Kidney epithelial cell (primary cell): ENCODE measurements around the gene MAP1B. TPM values are rescaled to one million over a fixed set of nuclear protein-coding genes. Genes with fewer than 3 reads are reported as not detected.

Experiments
- DNase-seq: peaks from one replicate; pipeline ENCODE4 v3.0.0-alpha.2; 2010; ENCODE audit warnings: low read depth
- H3K27me3 ChIP-seq: 2 replicates; pipeline ENCODE4 v1.6.0; 2011; ENCODE audit warnings: low read length; ENCODE audit not compliant: control insufficient read depth, insufficient read depth
- H3K36me3 ChIP-seq: 2 replicates; pipeline ENCODE4 v1.5.1; 2011; ENCODE audit warnings: low read length; ENCODE audit not compliant: control insufficient read depth, insufficient read depth
- H3K4me3 ChIP-seq: 2 replicates; pipeline ENCODE4 v1.5.1; 2011; ENCODE audit warnings: low read depth, mild to moderate bottlenecking, control low read depth, low read length
- total RNA-seq: library from RNA; depleted of rRNA; stranded (reverse); fragments of >200 nt; gene quantifications from 2 replicates; pipeline ENCODE4 v1.2.3, GENCODE V29; 2015
- TF ChIP-seq, protein P1 (sequence below): IDR thresholded peaks from 2 replicates; pipeline ENCODE4 v1.5.1; 2011; ENCODE audit warnings: mild to moderate bottlenecking, moderate library complexity, low read length, control low read depth, inconsistent platforms; ENCODE audit not compliant: insufficient read depth, poor library complexity, severe bottlenecking

Gene MAP1B
- 136 and 295 TPM in 2 replicates for total RNA-seq

DNA sequence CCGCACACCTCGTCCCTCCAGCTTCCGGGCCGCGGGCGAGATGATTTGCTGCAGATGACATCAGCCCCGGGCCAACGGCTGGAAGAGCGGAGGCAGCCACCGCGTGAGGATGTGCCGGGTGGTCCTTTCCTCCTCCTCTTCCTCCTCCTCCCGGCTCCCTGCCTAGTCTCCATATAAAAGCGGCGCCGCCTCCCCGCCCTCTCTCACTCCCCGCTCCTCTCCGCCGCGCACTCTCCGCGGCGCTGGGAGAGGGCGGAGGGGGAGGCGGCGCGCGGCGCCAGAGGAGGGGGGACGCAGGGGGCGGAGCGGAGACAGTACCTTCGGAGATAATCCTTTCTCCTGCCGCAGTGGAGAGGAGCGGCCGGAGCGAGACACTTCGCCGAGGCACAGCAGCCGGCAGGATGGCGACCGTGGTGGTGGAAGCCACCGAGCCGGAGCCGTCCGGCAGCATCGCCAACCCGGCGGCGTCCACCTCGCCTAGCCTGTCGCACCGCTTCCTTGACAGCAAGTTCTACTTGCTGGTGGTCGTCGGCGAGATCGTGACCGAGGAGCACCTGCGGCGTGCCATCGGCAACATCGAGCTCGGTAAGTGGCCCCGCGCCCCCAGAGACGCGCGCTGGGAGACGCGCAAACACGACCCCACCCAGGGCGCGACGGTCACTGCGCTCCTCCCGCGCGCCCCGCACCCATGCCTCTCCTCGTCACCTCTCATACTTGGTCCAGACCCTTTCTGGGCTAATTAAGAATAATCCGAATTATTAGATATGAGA, at the start of gene MAP1B:
MAP1B (plus strand) TSS at position 345 of the 770 bp plus-strand sequence; CDS start at position 402, 57 bp downstream.
- no peak for DNase-seq
- peak within 1 kb of the TSS; percentile 96 for H3K4me3 ChIP-seq
- H3K27me3 ChIP-seq, result peaks cover 2% of the 10 kb centered on the region
- H3K36me3 ChIP-seq, result no peaks in the 10 kb centered on the region
- TF ChIP-seq, protein P1, sequence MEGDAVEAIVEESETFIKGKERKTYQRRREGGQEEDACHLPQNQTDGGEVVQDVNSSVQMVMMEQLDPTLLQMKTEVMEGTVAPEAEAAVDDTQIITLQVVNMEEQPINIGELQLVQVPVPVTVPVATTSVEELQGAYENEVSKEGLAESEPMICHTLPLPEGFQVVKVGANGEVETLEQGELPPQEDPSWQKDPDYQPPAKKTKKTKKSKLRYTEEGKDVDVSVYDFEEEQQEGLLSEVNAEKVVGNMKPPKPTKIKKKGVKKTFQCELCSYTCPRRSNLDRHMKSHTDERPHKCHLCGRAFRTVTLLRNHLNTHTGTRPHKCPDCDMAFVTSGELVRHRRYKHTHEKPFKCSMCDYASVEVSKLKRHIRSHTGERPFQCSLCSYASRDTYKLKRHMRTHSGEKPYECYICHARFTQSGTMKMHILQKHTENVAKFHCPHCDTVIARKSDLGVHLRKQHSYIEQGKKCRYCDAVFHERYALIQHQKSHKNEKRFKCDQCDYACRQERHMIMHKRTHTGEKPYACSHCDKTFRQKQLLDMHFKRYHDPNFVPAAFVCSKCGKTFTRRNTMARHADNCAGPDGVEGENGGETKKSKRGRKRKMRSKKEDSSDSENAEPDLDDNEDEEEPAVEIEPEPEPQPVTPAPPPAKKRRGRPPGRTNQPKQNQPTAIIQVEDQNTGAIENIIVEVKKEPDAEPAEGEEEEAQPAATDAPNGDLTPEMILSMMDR, result no peak

DNA sequence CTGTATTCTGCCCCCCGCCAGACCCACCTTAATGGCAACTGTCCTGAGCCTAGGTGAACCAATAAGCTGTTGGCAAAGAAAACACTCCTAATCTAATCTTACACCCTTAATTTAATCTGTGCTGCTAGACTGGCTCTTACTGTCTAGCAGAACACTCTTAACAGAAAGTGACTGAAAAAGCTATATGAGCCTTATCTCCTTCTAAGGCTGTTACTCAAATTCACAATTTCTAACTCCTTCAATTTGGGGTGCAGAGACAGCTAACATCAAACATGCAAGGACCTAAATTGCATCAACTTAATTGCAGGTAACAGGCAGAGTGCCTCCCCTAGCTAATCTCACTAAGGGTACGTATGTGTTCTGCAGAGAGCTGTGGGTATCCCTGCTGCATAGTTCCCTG, 49.5 kb upstream of the MAP1B start:
- peaks cover 7% of the 10 kb centered on the region for H3K27me3 ChIP-seq
- no peak overlapping the region for H3K4me3 ChIP-seq
- no peak for DNase-seq
- no peaks in the 10 kb centered on the region for H3K36me3 ChIP-seq
- TF ChIP-seq, protein P1, result no peak

DNA sequence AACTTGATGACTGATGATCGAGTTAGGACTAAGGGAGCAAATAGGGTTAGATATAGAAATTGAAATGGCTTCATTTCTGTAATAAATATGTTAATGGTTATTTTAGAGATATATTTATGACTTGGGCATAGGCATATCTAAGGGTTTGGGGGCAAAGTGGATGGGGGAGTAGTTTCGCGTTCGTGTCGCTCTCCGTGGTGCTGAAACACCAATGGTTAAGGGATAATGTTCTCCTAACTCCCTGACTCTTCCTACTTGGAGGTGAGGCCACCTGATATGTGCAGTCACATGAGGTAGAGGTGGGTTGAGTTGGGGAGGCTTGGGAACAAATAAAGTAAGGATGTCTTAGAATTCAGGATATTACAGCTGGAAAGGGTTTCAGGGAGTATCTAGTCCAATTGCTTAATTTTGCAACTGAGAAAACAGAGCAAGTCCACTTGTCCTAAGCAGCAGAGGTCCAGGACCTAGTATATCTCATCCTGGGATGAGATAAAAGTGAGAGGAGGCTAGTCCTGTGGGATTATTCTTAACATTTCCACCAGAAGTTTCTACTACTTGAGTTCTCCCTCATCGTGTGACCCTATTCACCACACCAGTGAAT, 44.0 kb upstream of the MAP1B start:
- no peak overlapping the region for H3K4me3 ChIP-seq
- DNase-seq, result no peak
- TF ChIP-seq, protein P1, result no peak
- H3K36me3 ChIP-seq, result no peaks in the 10 kb centered on the region
- H3K27me3 ChIP-seq, result peaks cover under 1% of the 10 kb centered on the region

DNA sequence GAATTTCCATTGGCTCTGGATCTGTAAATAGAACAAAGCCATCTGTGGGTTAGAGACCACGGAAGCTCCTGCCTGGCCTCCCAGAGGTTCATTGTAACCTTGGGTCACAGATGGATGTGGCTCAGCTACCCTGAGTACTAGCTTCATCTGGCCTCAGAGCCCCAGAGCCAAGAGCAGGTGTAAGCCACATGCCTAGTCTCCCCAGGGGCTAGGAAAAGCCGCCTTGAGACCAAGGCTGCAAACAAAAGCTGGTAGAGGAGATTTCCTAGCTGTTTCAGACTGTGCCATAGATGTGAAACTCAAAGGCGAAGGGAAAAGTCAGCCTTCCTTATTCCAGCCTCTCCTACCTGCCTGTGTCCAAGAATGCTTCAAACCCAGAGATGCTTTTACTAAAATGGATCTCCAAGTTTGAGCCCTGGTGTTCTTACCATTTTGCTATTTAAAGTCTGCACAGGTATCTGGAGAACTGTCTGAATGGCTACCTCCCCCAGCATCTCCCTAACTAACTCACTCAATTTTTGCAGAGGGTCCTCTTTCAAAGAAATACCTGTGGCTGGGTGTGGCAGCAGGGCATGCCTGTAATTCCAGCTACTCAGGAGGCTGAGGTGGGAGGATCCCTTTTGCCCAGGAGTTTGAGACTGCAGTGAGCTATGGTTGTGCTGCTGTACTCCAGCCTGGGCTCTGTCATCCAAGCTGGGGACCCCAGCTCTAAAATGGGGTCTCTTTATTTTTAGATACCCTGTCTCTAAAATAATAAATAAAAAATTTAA, 42.3 kb upstream of the MAP1B start:
- no peak for DNase-seq
- Histone ChIP-seq H3K36me3 (no peaks in the 10 kb centered on the region), H3K4me3 (no peak overlapping the region), H3K27me3 (no peaks in the 10 kb centered on the region)
- TF ChIP-seq, protein P1, result no peak

DNA sequence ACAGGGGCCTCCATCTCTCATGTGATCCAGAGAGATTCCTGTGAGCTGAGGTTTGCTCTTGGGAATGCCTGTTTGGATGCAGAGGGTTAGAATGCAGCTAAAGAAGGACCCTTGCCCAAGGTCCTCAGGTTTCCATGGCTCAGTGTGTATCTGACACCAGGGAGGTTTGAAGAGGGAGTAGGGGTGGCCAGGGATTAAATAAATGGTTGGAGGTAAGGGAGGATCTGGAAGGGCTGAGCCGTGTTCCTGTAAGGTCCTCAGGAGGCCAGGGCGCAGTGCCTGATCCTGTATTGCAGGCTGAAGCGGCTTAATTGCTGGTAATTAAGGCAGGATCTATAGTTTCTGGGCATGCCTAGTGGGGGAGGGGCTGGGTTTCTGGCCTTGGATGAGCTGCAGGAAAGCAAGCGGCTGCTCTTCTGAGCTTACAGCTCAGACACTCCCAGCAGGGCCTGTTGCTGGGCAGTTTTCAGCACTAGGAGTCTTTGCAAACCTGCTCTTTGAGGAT, 41.5 kb upstream of the MAP1B start:
- no peaks in the 10 kb centered on the region for H3K36me3 ChIP-seq
- no peaks in the 10 kb centered on the region for H3K27me3 ChIP-seq
- no peak for DNase-seq
- no peak overlapping the region for H3K4me3 ChIP-seq
- TF ChIP-seq, protein P1, result no peak
